KBM-7 (cell line): ENCODE data around the gene KATNIP.

Source experiments
- DNase-seq: peaks from one replicate; pipeline ENCODE4 v3.0.0-alpha.2; 2015
- in situ Hi-C: fragments of 300-500 bp; cut with MboI; formaldehyde crosslinking; loops from 2 replicates; pipeline ENCODE4 v1.14.3; 2020; ENCODE audit warnings: low sequenced_read_pairs, low pct_unique_long_range_greater_than_20kb, mixed read lengths

Gene KATNIP

DNA sequence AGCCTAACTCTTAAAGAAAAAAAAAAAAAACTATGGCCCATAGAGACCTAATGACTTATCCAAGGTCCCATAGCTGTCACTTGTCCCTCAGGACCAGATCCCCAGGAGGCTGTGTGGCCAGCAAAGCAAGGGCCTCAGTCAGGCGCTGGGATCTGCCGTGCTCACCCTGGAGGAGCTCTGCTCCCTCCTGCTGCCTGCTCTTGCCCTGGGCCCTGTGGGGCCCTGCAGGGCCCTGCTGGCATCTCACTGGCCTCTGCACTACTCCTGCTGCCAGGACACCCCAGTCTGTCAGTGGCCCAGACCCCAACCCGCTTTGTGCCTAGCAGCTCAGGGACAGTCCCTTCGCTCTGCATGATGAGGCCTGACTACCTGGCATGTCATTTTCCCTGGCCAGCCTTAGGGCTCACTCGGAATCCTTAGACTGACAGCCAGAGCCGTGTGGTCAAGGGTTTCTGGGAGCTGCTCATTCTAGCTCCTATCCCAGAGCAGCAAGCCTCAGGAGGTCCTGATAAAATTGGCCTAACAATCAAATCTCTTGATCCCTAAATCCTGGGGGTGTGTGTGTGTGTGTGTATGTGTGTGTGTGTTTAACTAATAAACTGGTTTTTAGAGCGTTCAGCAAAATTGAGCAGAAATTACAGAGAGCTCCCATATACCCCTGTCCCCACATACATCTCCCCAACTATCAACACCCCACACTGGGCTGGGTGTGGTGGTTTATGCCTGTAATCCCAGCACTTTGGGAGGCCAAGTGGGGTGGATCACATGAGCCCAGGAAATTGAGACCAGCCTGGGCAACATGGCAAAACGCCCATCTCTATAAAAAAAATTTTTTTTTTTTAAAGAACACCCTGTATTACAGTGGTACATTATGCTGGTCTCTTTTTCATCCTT is 21.7 kb downstream of the KATNIP start:
- in situ Hi-C loops, result no loop called here
- no peak for DNase-seq

DNA sequence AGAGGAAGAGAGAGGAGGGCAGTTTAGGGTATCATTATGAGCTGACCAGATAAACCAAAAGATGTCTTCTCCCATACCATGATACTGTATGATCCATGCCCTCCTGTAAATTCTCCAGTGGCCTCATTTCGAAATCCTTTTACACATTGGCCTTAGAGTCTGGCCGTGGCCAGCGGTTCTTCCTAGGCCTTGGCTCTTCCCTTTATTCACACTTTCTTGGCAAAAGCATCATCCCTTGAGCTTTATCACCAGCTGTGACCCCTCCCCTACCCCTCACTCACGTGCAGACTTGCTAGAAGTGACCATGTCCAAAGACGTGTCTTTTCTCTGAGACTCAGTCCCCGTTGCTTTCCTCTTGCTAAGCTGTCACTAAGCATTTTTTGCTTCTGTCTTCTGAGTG is 22.8 kb downstream of the KATNIP start:
- in situ Hi-C loops, result no loop called here
- no peak for DNase-seq

DNA sequence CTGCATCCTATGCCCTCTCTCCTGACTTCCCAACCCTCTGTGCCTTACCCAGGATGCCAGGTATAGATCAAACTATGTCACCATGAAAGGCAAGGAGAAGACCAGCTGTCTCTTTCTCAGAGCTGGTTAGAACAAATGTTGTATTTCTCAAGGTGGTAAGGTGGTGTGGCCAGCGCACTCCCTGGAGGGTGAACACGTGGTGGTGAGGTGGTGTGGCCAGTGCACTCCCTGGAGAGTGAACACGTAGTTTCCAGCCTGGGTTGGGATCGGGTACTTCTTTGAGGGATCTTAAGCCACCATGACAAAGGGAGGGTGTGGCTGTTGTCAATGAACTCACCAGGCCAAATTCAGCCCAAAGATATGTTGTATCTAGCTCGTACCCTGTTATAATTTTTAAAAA is 26.8 kb downstream of the KATNIP start:
- DNase-seq, result no peak
- in situ Hi-C loops, result no loop called here

DNA sequence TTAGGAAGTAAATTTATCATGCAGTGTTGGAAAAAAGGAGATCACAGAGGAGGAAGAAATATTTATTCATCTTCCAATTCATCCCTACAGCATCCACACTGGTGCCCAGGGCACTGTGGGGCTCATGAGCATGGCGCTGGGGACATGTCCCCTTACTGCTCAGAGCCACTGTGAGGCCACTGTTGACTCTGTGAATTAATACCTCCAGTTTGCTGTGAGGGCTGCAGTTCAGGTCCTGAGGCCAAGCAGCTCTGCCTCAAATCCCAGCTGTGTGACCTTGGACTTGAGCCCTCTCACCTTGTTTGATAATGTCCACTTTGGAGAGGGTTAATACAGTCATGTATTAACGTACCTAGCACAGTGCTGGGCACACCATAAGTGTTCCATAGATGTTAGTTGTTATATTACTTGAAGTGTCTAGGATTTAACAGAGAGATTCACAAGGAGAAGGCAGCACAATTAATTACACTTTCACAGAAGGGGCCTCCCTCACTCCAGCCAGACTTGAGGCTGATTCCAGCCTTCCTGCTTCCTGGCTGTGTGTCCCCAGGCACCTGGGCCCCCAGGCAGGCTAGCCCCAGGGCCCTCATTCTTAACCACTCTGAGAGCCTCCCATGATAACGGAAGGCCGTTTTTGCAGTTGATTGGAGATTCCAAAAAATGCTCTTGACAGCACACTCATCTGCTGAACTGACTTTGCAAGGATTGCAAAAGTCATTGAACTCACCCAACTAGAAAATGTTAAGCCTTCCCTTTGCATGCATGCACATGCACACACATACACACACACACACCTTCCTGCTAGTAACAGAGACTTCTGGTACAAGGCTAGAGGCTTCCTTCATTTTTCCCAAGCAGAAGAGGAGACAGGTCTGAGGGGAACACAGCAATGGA is 29.4 kb downstream of the KATNIP start:
- DNase-seq, result no peak
- in situ Hi-C loops, result no loop called here

DNA sequence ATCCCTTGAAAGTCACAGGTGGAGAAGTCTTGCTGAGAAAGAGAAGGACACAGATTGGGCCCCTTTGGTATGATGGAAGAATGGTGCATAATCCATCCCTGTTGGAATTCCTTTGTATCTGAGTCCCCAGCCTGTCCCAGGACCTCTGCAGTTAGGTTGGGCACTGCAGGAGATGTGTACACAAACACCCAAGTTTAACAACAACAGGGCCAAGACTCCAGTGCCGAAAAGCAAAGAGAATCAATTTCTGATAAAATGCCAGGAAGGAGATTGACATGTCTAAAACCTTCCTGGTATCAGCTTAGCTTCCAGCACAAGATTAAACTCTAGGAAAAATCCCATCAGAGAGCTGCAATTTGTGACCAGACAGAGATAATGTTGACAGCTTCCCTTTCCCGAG is 32.9 kb downstream of the KATNIP start:
- in situ Hi-C loops, result no loop called here
- no peak for DNase-seq

DNA sequence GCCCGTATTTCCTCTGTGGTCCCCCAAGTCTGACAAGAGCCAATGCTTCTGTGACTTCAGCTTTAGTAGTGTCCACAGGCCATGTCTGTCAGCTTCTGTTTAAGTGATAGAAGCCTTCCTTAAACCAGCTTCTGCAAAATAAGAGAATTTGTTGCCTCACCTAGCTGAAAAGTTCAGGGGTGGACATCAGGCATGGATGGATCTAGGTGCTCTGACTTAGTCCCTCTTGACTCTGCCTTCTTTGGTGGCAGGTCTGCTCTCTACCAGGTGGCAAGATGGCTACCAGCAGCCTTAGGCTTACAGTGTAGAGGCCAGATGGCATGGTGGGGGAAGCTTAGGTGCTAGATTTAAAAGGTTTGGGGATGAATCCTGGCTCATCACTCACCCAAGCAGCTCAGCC is 33.7 kb downstream of the KATNIP start:
- in situ Hi-C loops, result no loop called here
- DNase-seq, result no peak

DNA sequence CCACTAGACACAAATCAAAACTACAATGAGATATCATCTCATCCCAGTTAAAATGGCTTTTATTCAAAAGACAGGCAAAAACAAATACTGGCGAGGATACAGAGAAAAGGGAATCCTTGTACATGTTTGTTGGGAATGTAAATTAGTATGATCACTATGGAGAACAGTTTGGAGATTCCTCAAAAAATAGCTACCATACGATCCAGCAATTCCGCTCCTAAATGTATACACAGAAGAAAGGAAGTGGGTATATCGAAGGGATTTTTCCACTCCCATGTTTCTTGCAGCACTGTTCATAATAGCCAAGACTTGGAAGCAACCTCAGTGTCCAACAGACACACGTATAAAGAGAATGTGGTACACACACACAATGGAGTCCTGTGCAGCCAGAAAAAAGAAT is 35.3 kb downstream of the KATNIP start:
- in situ Hi-C loops, result no loop called here
- no peak for DNase-seq

DNA sequence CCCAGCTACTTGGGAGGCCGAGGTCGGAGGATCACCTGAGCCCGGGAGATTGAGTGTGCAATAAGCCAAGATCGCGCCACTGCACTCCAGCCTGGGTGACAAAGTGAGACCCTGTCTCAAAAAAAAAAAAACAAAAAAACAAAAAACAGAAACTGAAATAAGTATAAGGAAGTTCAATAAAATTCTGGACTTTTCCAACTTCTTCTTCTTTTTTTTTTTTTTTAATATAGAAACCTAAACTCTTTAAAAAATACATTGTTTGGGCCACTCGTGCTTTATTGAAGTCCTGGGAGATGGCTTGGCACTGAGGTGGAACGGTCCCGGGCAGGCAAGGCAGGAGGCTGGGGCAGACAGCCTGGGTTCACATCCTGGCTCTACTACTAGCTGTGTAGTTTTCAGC is 36.8 kb downstream of the KATNIP start:
- in situ Hi-C loops, result no loop called here
- DNase-seq, result no peak

DNA sequence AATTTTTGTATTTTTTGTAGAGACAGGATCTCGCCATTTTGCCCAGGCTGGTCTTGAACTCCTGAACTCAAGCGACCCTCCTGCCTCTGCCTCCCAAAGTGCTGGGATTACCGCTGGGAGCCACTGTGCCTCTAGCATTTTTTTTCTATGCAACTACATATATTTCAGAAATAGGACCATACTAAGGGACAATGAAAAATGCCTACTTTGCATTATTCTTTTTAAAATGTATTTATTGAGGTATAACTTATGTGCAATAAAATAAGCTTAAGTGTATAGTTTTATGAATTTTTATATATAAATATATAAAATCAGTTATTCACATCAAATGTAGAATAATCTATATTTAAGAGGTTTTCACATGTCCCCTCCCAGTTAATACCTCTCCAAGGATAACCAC is 38.1 kb downstream of the KATNIP start:
- in situ Hi-C loops, result no loop called here
- no peak for DNase-seq

DNA sequence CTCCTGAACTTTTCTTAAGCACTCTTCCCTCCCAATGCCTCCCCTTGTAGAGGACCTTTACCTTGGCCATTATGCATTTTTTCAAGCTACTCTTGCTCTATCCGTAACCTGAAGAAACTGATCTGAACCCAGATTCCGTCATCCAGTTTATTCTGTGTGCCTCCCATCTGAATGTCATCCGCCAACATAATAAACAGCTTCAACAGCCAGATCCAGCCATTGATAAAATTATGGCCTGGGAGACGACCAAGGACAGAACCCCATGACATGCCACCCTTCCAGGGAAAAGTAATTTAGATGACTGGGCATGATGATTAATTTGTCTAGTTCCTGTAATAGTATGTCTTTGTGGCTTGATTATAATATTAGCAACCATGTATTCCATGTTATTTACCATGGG is 41.9 kb downstream of the KATNIP start:
- no peak for DNase-seq
- in situ Hi-C loops, result no loop called here

DNA sequence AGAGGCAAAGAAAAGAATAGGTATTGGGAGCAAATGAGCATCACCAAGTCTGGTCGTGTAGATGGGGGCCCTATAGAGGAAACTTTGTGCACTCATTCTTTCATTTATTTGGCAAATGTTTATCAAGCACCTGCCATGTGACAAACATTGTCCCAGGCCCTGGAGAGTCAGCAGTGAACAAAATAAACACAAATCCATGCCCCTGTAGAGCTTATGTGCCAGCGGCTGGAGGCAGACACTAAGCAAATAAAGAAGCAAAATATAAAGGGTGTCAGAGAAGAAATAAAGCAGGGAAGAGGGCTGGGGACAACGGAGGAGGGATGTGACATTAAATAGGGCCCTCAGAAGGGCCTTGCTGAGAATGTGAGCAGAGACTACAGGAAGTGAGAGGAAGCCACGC is 45.5 kb downstream of the KATNIP start:
- no peak for DNase-seq
- in situ Hi-C loops, result no loop called here

DNA sequence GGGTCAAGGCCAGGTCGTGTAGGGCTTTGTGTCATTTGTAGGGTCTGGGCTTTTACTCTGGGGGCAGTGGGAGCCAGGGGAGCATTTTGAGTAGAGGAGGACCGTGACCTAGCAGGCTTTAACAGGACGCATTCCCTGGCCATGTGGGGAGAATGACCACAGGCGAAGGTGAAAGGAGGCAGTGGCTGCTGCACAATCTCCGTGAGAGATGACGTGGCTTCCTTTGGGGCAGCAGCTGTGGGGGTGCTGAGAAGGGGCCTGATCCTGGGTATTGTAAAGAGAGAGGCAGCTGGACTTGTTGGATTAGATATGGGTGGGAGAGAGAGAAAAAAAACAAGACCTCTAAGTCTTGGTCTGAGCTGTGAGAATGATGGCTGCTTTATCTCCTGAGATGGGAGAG is 46.0 kb downstream of the KATNIP start:
- in situ Hi-C loops, result no loop called here
- DNase-seq, result no peak

DNA sequence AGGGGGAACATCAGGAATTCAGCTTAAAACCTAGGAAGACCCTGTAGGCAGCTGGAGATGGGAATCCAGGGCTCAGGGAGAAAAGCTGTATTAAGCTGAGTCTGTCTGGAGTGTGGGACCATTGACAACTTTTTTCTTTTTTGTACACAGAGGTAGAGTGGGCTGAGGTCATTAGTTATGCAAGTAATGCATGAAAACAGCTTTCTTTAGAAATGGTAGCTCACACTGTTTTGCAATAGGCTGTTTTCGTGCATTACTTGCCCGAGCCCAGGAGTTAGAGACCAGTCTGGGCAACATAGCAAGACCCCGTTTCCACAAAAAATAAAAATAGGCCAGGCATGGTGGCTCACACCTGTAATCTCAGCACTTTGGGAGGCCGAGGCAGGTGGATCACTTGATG is 46.5 kb downstream of the KATNIP start:
- no peak for DNase-seq
- in situ Hi-C loops, result no loop called here

DNA sequence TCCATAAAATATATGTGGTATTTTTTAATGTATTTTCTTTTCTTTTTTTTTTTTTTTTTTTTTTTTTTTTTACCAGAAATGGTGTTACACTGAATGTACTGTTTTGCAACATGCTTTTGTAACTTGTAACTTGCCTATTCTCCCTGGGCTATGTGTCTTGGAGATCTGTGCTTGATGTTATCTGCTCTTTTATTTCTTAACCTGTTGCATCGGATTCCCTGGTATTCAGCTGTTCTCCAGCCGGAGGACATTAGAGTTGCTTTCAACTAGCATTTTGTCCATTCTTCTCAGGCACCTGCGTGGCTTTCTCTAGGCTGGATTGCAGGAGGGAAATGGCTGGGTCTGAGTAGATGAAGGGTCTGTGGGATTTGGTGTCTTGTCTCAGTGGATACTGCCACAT is 47.4 kb downstream of the KATNIP start:
- DNase-seq, result no peak
- in situ Hi-C loops, result no loop called here

DNA sequence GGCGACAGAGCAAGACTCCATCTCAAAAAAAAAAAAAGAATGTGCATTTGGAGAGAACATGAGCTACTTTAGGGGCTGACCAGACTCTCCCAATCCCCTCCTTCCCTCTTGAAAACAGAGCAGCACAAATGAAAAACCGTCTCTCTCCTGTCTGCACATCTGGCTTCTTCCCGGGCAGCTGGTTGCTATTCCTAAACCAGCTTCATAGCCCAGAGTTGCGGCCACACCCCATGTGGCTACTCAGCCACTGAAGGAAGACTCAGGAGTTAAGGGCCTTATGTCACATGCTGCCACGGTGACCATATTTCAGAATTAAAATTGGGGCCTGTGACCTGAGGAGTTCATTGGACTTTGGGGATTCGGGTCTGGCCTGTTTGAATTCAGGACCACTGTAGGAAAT is 48.3 kb downstream of the KATNIP start:
- in situ Hi-C loops, result no loop called here
- no peak for DNase-seq

DNA sequence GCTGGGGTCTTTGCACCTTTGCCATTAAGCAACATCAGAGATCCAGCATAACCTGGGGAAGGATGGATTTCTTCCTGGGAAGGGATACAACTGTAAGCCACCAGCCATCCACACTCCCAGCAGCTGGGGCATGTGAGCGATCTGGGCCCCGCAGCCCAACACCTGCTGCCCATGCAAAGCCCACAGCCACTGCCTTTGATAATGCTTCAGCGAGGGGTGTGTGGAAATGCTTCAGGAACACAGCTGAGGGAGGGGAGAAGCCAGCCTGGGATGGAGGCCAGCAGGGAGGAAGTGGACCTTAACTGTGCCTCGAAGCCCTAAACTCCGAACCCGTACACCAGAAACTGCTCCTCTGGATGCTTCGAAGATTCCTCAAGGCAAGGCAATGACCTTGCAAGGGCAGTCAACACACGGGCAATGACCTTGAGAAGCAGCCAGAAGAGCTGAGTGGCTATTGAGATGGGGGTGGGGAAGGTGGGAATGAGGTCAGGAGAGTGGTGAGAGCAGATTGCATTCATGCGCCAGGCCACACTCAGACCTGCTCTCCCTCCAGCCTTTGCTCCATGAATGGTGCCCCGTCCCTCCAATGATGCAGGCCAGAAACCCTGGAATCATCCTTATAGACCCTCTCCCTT is 49.1 kb downstream of the KATNIP start:
- no peak for DNase-seq
- in situ Hi-C loops, result no loop called here

DNA sequence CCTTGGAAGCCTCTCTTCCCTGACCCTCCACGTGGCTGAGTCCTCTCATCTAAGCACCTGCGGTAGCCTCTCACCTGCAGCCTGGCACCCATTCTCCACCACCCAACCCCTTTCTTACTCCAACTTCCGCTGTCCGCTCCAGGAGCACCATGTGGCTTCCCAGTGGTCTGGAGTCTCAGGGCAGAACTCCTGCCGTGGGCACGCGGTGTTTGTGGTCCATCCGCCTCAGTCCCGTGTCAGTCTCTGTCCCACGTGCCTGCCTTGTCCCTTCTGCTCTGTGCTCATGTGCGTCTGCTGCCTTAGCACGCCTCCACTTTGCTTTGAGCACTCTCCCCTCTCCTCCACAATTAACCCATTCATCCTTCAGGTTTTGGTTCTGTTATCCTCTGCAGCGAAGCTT is 49.7 kb downstream of the KATNIP start:
- in situ Hi-C loops, result no loop called here

More for the DNA sequence above, 49.7 kb downstream of the KATNIP start:
- DNase-seq, result no peak
